Measurements from ENCODE around the gene DMRTB1.

GRCh38 chr1:53414632-53415031 is 44.6 kb upstream of the DMRTB1 start:
- no peak for TF ChIP-seq CTCF (IDR thresholded peaks at IDR 0.05)
- no peak for TF ChIP-seq EZH2 (IDR thresholded peaks at IDR 0.05; ENCODE audit: borderline replicate concordance, insufficient read depth, low read depth, low read length, poor library complexity, severe bottlenecking)
